ENCODE data around the gene RPL10.

DNA sequence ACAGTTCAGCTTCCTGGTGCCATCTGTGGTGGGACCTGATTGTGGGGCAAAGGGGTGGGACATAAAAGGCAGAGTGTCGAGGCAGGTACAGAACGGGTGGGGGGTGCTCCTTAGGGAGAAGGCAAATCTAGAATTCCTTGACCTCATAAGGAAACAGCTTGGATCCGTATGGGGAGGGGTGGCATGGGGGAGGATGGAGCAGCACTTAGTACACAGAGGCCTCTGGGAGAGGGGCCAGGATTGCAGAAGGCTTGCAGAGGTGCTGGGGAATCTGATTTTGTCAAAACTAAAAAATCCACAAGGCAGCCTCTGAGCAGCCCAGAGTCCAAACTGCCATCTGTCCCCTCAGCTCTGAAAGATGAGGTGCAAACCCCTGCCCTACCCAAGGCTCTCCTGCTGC is 21.4 kb upstream of the RPL10 start:
- TF ChIP-seq CTCF (IDR thresholded peaks at IDR 0.05) (no peak), POLR2A (IDR thresholded peaks at IDR 0.05) (no peak)
